HUDEP-2 (cell line): ENCODE results near the gene PHYHIPL.

Source experiments
- DNase-seq, 76 experiments: peaks; one replicate each; lab custom pipeline; 2025; ENCODE audit not compliant: unreplicated experiment in 76 of 76; lab: John Stamatoyannopoulos, UW

PHYHIPL gene

DNA sequence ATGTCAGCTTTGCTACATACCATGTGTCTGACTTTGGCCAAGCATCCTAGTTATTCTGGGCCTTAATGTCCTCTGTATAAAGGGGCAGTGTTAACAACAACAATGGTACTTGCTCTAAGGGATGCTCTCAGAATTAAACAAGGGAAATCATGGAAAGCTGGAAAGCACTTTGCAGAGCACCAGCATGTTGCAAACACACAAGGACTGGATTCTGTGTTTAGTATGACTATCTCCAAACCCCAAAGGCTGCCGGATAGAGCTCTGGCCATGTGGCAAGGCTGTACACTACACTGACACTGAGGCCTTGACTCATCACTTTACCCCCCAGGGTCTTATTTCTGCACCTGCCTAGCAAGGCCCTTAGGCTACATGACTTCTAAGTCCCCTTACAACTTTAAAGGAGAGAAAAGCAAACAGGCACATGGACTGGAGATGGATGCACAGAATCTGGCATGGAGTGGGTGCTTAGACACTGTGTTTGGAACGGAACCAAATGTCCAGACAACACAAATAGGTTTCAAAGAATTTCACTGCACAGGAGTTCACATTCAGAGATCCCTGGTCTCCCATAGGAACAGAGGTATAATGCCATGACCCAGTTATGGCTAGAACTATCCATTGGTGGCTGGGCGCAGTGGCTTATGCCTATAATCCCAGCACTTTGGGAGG is 111.3 kb downstream of the PHYHIPL start:
- DNase-seq, result no peak

DNA sequence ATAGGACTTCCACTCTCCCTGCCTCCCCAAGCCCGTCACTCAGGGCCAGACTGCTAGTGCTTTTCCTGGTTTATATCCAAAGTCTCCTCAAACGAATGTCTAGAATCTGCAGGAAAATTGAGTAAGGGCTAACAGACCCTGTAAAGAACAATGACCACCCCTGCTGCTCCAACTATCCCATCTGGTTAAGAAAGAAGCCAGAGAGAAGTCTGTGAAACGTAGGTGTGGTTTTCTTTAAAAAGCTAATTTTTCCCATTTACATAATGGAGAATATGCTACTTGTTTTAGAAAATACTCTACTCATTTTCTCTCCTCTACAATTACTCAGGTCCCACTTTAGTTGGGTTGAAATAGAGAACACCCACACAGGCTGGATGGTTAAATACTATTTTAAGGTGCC is 113.4 kb downstream of the PHYHIPL start:
- no peak for DNase-seq

DNA sequence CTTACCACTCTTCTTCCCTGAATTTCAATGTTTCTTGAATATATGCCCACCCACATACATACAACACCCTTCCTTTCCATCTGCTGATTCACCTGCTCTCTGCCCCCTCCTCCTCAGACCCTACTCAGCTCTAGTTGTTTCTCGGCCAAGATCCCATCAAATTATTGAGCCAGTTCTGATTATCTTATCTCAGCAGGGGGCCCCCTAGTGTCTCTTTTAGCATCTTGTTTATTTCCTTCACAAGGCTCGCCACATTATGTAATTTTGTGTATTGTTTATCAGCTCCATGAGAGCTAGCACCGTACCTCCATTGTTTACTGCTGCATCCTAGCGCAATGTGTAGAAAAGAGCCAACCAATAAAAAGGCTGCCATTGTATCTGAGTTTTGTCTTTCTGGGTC is 114.0 kb downstream of the PHYHIPL start:
- DNase-seq, result peak in 1 of 76 experiments; percentile 5
